ENCODE data around the gene GLOD5.

GLOD5 gene

GRCh38 chrX:48761674-48762471, at the start of gene GLOD5:
Gene GLOD5 (plus strand): TSS chrX:48761747. CDS start chrX:48761791, 44 bp downstream.
- no peak for DNase-seq (ENCODE audit: low read depth)

GRCh38 chrX:48711929-48712505, 49.5 kb upstream of the GLOD5 start:
- no peak for DNase-seq (ENCODE audit: low read depth)

GRCh38 chrX:48713847-48714246, 47.7 kb upstream of the GLOD5 start:
- DNase-seq (ENCODE audit: low read depth): no peak

GRCh38 chrX:48714573-48714972, 47.0 kb upstream of the GLOD5 start:
- no peak for DNase-seq (ENCODE audit: low read depth)

- no peak for DNase-seq (ENCODE audit: low read depth)
These were observed 46.5 kb upstream of the GLOD5 start for GRCh38 chrX:48715072-48715471.

GRCh38 chrX:48715876-48716502, 45.6 kb upstream of the GLOD5 start:
- no peak for DNase-seq (ENCODE audit: low read depth)

- DNase-seq (ENCODE audit: low read depth): no peak
These were observed 41.6 kb upstream of the GLOD5 start for GRCh38 chrX:48719958-48720357.

GRCh38 chrX:48720577-48721250, 40.8 kb upstream of the GLOD5 start:
- DNase-seq (ENCODE audit: low read depth): no peak

GRCh38 chrX:48721916-48722315, 39.6 kb upstream of the GLOD5 start:
- no peak for DNase-seq (ENCODE audit: low read depth)

- no peak for DNase-seq (ENCODE audit: low read depth)
These were observed 35.0 kb upstream of the GLOD5 start for GRCh38 chrX:48726596-48726995.

GRCh38 chrX:48728653-48729052, 32.9 kb upstream of the GLOD5 start:
- DNase-seq (ENCODE audit: low read depth): no peak

GRCh38 chrX:48736303-48736702, 25.2 kb upstream of the GLOD5 start:
- DNase-seq (ENCODE audit: low read depth): no peak

GRCh38 chrX:48736878-48737212, 24.7 kb upstream of the GLOD5 start:
- DNase-seq (ENCODE audit: low read depth): no peak

- peak; percentile 52 for DNase-seq (ENCODE audit: low read depth)
These were observed 24.2 kb upstream of the GLOD5 start for GRCh38 chrX:48737213-48737938.

GRCh38 chrX:48737940-48738339, 23.6 kb upstream of the GLOD5 start:
- no peak for DNase-seq (ENCODE audit: low read depth)

GRCh38 chrX:48741834-48742233, 19.7 kb upstream of the GLOD5 start:
- no peak for DNase-seq (ENCODE audit: low read depth)

- DNase-seq (ENCODE audit: low read depth): no peak
These were observed 16.3 kb upstream of the GLOD5 start for GRCh38 chrX:48745222-48745621.

- DNase-seq (ENCODE audit: low read depth): no peak
These were observed 14.0 kb upstream of the GLOD5 start for GRCh38 chrX:48747415-48748016.

- no peak for DNase-seq (ENCODE audit: low read depth)
These were observed 12.4 kb upstream of the GLOD5 start for GRCh38 chrX:48749182-48749581.

GRCh38 chrX:48751343-48751742, 10.2 kb upstream of the GLOD5 start:
- DNase-seq (ENCODE audit: low read depth): no peak

GRCh38 chrX:48752498-48752897, 9.0 kb upstream of the GLOD5 start:
- DNase-seq (ENCODE audit: low read depth): no peak

- DNase-seq (ENCODE audit: low read depth): no peak
These were observed 7.8 kb upstream of the GLOD5 start for GRCh38 chrX:48753708-48754228.

Data from stimulated activated CD8-positive, alpha-beta memory T cell treated with anti-CD3 and anti-CD28 coated beads, Interleukin-15, amount 100 ng/mL, for 24 hours (primary cell).